Measurements from ENCODE around the gene PTH1R. TPM values are rescaled to one million over a fixed set of nuclear protein-coding genes. Genes with fewer than 3 reads are reported as not detected.

The PTH1R gene
- polyA plus RNA-seq, 1 of the 3 experiments (the other 2 are of a cell fraction): 0.07 TPM

- Histone ChIP-seq H2AFZ (ENCODE audit: low read depth) (no peak overlapping the region), H3K4me3 (ENCODE audit: low read depth in 2 of 2, low read length in 1 of 2) (no peak overlapping the region), H3K4me1 (ENCODE audit: control insufficient read depth in 1 of 2, insufficient read depth in 2 of 2, low read depth in 1 of 2, low read length in 1 of 2) (peaks cover 23 to 24% of the 10 kb centered on the region in 2 experiments), H4K20me1 (ENCODE audit: insufficient read depth) (peaks cover 32% of the 10 kb centered on the region), H3K9me2 (no peaks in the 10 kb centered on the region), H3F3A (replicated peaks; ENCODE audit: insufficient read depth) (peaks cover 22% of the 10 kb centered on the region), H3K79me2 (ENCODE audit: insufficient read depth) (peaks cover 80% of the 10 kb centered on the region), H3K27ac (ENCODE audit: low read depth in 2 of 2, low read length in 1 of 2) (no peak overlapping the region; a peak in 1 of 4 replicates), H3K36me3 (replicated peaks in 1 of 2; ENCODE audit: control insufficient read depth in 1 of 2, insufficient read depth in 2 of 2, low read length in 1 of 2) (peaks cover 9 to 42% of the 10 kb centered on the region in 2 experiments), H3K9ac (no peak overlapping the region), H3K4me2 (no peak overlapping the region), H3K27me3 (ENCODE audit: insufficient read depth) (no peaks in the 10 kb centered on the region), H3K9me3 (no peaks in the 10 kb centered on the region)
- TF ChIP-seq SIN3A (IDR thresholded peaks at IDR 0.05; ENCODE audit: borderline replicate concordance, low read depth, low read length) (no peak), FOSL2 (IDR thresholded peaks at IDR 0.05; ENCODE audit: borderline replicate concordance, low read depth) (no peak), IRF3 (IDR thresholded peaks at IDR 0.05; ENCODE audit: low read depth, low read length) (no peak), USF2 (IDR thresholded peaks at IDR 0.05; ENCODE audit: borderline replicate concordance, low read depth, low read length) (no peak), TAF1 (IDR thresholded peaks at IDR 0.05; ENCODE audit: borderline replicate concordance, low read depth, low read length) (no peak), SMC3 (IDR thresholded peaks at IDR 0.05; ENCODE audit: low read depth, low read length) (no peak), RAD21 (IDR thresholded peaks at IDR 0.05; ENCODE audit: low read length) (no peak), ZBTB33 (IDR thresholded peaks at IDR 0.05; ENCODE audit: borderline replicate concordance, low read depth) (no peak), JUND (IDR thresholded peaks at IDR 0.05) (no peak), FOXJ3 (CRISPR knock-in tag; IDR thresholded peaks at IDR 0.05) (no peak), RXRA (IDR thresholded peaks at IDR 0.05; ENCODE audit: borderline replicate concordance, low read depth) (no peak), TCF12 (IDR thresholded peaks at IDR 0.05) (no peak)
- TF ChIP-seq, protein P1, sequence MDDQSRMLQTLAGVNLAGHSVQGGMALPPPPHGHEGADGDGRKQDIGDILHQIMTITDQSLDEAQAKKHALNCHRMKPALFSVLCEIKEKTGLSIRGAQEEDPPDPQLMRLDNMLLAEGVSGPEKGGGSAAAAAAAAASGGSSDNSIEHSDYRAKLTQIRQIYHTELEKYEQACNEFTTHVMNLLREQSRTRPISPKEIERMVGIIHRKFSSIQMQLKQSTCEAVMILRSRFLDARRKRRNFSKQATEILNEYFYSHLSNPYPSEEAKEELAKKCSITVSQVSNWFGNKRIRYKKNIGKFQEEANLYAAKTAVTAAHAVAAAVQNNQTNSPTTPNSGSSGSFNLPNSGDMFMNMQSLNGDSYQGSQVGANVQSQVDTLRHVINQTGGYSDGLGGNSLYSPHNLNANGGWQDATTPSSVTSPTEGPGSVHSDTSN (IDR thresholded peaks at IDR 0.05): no peak
- TF ChIP-seq, protein P2, sequence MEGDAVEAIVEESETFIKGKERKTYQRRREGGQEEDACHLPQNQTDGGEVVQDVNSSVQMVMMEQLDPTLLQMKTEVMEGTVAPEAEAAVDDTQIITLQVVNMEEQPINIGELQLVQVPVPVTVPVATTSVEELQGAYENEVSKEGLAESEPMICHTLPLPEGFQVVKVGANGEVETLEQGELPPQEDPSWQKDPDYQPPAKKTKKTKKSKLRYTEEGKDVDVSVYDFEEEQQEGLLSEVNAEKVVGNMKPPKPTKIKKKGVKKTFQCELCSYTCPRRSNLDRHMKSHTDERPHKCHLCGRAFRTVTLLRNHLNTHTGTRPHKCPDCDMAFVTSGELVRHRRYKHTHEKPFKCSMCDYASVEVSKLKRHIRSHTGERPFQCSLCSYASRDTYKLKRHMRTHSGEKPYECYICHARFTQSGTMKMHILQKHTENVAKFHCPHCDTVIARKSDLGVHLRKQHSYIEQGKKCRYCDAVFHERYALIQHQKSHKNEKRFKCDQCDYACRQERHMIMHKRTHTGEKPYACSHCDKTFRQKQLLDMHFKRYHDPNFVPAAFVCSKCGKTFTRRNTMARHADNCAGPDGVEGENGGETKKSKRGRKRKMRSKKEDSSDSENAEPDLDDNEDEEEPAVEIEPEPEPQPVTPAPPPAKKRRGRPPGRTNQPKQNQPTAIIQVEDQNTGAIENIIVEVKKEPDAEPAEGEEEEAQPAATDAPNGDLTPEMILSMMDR (IDR thresholded peaks at IDR 0.05): no peak
- CTCF ChIA-PET: interaction anchor here (1.9 kb wide), 1 partner anchor 16 kb away, joined by 8 read pairs; no protein-coding TSS in a partner anchor
- POLR2A ChIA-PET: no interaction called here
- 96% methylated on average over 6 of the region's 12 CpGs for WGBS (ENCODE audit: low lambda C conversion rate)
- DNase-seq: no peak
Measured at GRCh38 chr3:46939578-46940445, 62.3 kb downstream of the PTH1R start.

All from SK-N-SH (cell line).